ENCODE measurements around the gene GANAB.

Gene GANAB

GRCh38 chr11:62600367-62601121, 45.9 kb downstream of the GANAB start:
- peak overlapping the region; percentile 99 for H3K4me3 ChIP-seq (ENCODE audit: low read depth, low read length)
- TF ChIP-seq CTCF (IDR thresholded peaks at IDR 0.05; ENCODE audit: control insufficient read depth, extremely low read depth, insufficient read depth), result no peak
- DNase-seq (ENCODE audit: low read depth), result no peak

- TF ChIP-seq CTCF (IDR thresholded peaks at IDR 0.05; ENCODE audit: control insufficient read depth, extremely low read depth, insufficient read depth), result no peak
- DNase-seq (ENCODE audit: low read depth), result no peak
- peak overlapping the region; percentile 99 for H3K4me3 ChIP-seq (ENCODE audit: low read depth, low read length)
These were observed 46.5 kb downstream of the GANAB start for GRCh38 chr11:62599901-62600300.

GRCh38 chr11:62599069-62599696, 47.2 kb downstream of the GANAB start:
- DNase-seq (ENCODE audit: low read depth), result peak; percentile 99
- H3K4me3 ChIP-seq (ENCODE audit: low read depth, low read length), result peak overlapping the region; percentile 99
- TF ChIP-seq CTCF (IDR thresholded peaks at IDR 0.05; ENCODE audit: control insufficient read depth, extremely low read depth, insufficient read depth), result no peak

GRCh38 chr11:62595124-62595523, 51.3 kb downstream of the GANAB start:
- DNase-seq (ENCODE audit: low read depth), result no peak
- TF ChIP-seq CTCF (IDR thresholded peaks at IDR 0.05; ENCODE audit: control insufficient read depth, extremely low read depth, insufficient read depth), result no peak
- no peak overlapping the region for H3K4me3 ChIP-seq (ENCODE audit: low read depth, low read length)

- TF ChIP-seq CTCF (IDR thresholded peaks at IDR 0.05; ENCODE audit: control insufficient read depth, extremely low read depth, insufficient read depth), result peak; percentile 62
- no peak overlapping the region for H3K4me3 ChIP-seq (ENCODE audit: low read depth, low read length)
- DNase-seq (ENCODE audit: low read depth), result no peak
These were observed 52.9 kb downstream of the GANAB start for GRCh38 chr11:62593434-62594044.

GRCh38 chr11:62592989-62593421, 53.4 kb downstream of the GANAB start:
- no peak for DNase-seq (ENCODE audit: low read depth)
- no peak for TF ChIP-seq CTCF (IDR thresholded peaks at IDR 0.05; ENCODE audit: control insufficient read depth, extremely low read depth, insufficient read depth)
- no peak overlapping the region for H3K4me3 ChIP-seq (ENCODE audit: low read depth, low read length)
